ENCODE measurements around the gene CDH22.

The CDH22 gene

DNA sequence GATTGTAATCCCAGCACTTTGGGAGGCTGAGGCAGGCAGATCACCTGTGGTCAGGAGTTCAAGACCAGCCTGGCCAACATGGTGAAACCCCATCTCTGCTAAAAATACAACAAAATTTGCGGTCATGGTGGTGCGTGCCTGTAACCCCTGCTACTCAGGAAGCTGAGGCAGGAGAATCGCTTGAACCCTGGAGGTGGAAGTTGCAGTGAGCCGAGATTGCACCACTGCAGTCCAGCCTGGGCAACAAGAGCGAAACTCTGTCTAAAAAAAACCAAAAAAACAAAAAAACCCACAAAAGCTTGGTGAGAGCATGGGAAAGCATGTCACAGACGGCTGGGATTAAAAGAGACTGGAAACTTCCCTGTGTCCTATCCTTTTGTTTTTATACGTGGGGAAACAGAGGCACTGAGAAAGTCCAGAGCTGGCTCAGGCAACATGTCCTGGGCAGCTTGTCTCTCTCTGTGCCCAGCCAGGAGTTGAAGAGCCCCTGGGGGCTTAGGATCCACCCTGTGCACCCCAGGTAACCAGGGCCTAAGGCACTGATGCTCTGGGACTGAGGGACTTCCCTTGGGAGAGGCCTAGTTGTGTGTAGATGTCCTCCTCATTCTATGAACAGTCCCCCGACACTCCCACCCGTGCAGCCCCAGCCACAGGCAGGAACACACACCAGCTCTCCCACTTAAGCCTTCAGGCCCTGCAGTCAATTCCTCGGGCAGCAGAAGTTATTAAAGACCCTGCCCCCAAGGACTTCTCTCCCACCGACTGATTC lies 174.2 kb downstream of the CDH22 start:
- no peak for DNase-seq

- peak; percentile 74 for DNase-seq
Measured at GRCh38 chr20:46132705-46133120, 175.6 kb downstream of the CDH22 start.

GRCh38 chr20:46131396-46131795 lies 176.9 kb downstream of the CDH22 start:
- DNase-seq = no peak

DNA sequence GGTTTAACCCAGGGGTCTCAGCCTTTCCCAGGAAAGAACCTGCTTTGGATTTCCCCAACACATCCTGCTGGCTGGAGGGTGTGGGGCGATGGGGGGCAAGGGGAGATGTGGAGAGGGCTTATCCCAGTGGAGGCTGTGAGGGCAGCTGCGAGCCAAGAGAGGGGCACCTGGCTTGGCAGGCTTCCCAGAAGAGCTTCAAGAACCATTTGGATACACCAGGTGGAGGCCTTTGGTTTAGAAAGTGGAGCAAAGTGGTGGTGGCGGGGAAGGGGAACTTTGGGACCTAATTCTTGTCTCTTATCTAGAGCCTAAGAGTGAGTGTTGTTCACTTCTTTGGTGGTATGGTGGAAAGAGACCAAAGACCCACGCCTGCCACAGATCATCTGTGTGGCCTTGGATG lies 177.8 kb downstream of the CDH22 start:
- DNase-seq = peak; percentile 83

DNA sequence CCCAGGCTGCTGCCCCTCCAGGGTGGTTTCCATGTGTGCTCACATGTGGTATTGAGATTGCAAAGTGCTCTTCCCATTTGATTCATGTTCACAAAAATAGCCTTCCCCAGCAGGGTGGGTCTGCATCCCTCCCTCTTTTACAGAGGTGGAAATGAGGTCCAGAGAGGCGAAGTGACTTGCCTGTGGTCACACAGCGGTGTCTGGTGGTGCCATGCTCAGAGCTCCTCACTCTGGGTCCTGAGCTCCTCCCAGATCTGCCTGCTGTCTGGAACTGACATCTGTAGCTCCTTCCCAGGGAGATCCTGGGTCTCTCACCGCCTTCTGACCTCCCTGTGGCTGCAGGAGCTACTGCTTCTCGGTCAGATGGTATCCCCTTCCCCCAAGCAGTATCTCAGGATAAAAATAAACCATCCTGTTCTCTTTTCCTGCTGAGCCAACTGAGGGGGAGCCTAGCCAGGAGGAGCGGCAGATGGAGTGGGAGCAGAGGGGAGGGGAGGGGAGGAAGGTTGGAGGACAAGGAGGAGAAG lies 178.3 kb downstream of the CDH22 start:
- DNase-seq = peak; percentile 80

GRCh38 chr20:46128310-46129151 lies 179.8 kb downstream of the CDH22 start:
- peak; percentile 54 for DNase-seq

DNA sequence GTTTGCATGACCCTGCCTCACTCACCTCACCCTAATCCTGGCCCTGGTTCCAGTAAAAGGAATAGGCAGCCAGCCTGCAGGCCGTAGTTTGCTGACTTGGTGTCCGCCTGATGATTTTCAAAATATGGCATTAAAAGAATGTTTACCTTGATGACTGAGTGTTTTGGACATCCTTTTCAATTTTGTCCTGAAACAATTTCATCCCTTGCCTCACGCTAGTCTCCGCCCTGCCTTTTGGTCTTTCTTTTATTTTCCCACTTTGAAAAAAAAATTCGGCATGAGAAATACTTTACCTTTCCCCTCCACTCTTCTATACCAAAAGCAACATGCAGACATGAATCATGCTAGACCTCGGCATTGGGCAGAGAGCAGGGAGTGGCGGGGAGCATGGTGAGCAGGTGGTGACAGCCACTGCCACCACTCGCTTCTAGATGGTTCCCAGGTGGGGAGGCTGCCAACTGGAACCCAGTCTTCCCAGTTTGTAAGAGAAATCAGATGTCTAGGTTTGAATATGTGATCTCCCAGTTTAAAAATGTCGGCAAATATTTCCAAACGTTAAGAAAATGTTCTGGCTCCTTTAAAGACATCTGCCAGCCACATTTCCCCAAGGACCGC lies 180.8 kb downstream of the CDH22 start:
- DNase-seq = no peak

GRCh38 chr20:46126440-46127056 lies 181.8 kb downstream of the CDH22 start:
- no peak for DNase-seq
